Measurements from ENCODE around the gene LCLAT1.

LCLAT1 gene

GRCh38 chr2:30611583-30611982 is 164.5 kb downstream of the LCLAT1 start:
- no peak for TF ChIP-seq FOXP2 (optimal IDR thresholded peaks at IDR 0.05; ENCODE audit: borderline replicate concordance, extremely low read depth, extremely low read length, insufficient read depth)
- TF ChIP-seq POLR2AphosphoS5 (IDR thresholded peaks at IDR 0.05; ENCODE audit: low read depth, low read length): no peak
- TF ChIP-seq SIN3A (IDR thresholded peaks at IDR 0.05; ENCODE audit: borderline replicate concordance, insufficient read depth, low read length): no peak
- no peak for TF ChIP-seq REST (IDR thresholded peaks at IDR 0.05; ENCODE audit: insufficient read depth in 1 of 2, low read depth in 2 of 2, low read length in 2 of 2)
- no peak for TF ChIP-seq TAF1 (IDR thresholded peaks at IDR 0.05; ENCODE audit: borderline replicate concordance, insufficient read depth, low read length)

- TF ChIP-seq POLR2AphosphoS5 (IDR thresholded peaks at IDR 0.05; ENCODE audit: low read depth, low read length) (no peak), TAF1 (IDR thresholded peaks at IDR 0.05; ENCODE audit: borderline replicate concordance, insufficient read depth, low read length) (no peak), SIN3A (IDR thresholded peaks at IDR 0.05; ENCODE audit: borderline replicate concordance, insufficient read depth, low read length) (no peak), REST (IDR thresholded peaks at IDR 0.05; ENCODE audit: insufficient read depth in 1 of 2, low read depth in 2 of 2, low read length in 2 of 2) (no peak), FOXP2 (optimal IDR thresholded peaks at IDR 0.05; ENCODE audit: borderline replicate concordance, extremely low read depth, extremely low read length, insufficient read depth) (no peak)
Measured at GRCh38 chr2:30612371-30612770, 165.3 kb downstream of the LCLAT1 start.

GRCh38 chr2:30613001-30613400 is 166.0 kb downstream of the LCLAT1 start:
- TF ChIP-seq TAF1 (IDR thresholded peaks at IDR 0.05; ENCODE audit: borderline replicate concordance, insufficient read depth, low read length) (no peak), FOXP2 (optimal IDR thresholded peaks at IDR 0.05; ENCODE audit: borderline replicate concordance, extremely low read depth, extremely low read length, insufficient read depth) (no peak), SIN3A (IDR thresholded peaks at IDR 0.05; ENCODE audit: borderline replicate concordance, insufficient read depth, low read length) (no peak), POLR2AphosphoS5 (IDR thresholded peaks at IDR 0.05; ENCODE audit: low read depth, low read length) (no peak), REST (IDR thresholded peaks at IDR 0.05; ENCODE audit: insufficient read depth in 1 of 2, low read depth in 2 of 2, low read length in 2 of 2) (no peak)

- TF ChIP-seq SIN3A (IDR thresholded peaks at IDR 0.05; ENCODE audit: borderline replicate concordance, insufficient read depth, low read length) (no peak), REST (IDR thresholded peaks at IDR 0.05; ENCODE audit: insufficient read depth in 1 of 2, low read depth in 2 of 2, low read length in 2 of 2) (no peak), POLR2AphosphoS5 (IDR thresholded peaks at IDR 0.05; ENCODE audit: low read depth, low read length) (no peak), TAF1 (IDR thresholded peaks at IDR 0.05; ENCODE audit: borderline replicate concordance, insufficient read depth, low read length) (no peak), FOXP2 (optimal IDR thresholded peaks at IDR 0.05; ENCODE audit: borderline replicate concordance, extremely low read depth, extremely low read length, insufficient read depth) (no peak)
Measured at GRCh38 chr2:30615926-30616325, 168.9 kb downstream of the LCLAT1 start.

- TF ChIP-seq FOXP2 (optimal IDR thresholded peaks at IDR 0.05; ENCODE audit: borderline replicate concordance, extremely low read depth, extremely low read length, insufficient read depth) (no peak), TAF1 (IDR thresholded peaks at IDR 0.05; ENCODE audit: borderline replicate concordance, insufficient read depth, low read length) (no peak), POLR2AphosphoS5 (IDR thresholded peaks at IDR 0.05; ENCODE audit: low read depth, low read length) (no peak), SIN3A (IDR thresholded peaks at IDR 0.05; ENCODE audit: borderline replicate concordance, insufficient read depth, low read length) (no peak), REST (IDR thresholded peaks at IDR 0.05; ENCODE audit: insufficient read depth in 1 of 2, low read depth in 2 of 2, low read length in 2 of 2) (no peak)
Measured at GRCh38 chr2:30620102-30620501, 173.1 kb downstream of the LCLAT1 start.
